NB4 (cell line): ENCODE measurements around the gene UPK1B.

ENCODE experiments used
- DNase-seq: peaks from one replicate; pipeline ENCODE4 v3.0.0; 2010; ENCODE audit warnings: low read depth
- H3K4me3 ChIP-seq: one replicate; pipeline ENCODE4 v1.5.1; 2011; ENCODE audit warnings: mild to moderate bottlenecking, low read depth, low read length, moderate library complexity
- CTCF ChIP-seq: IDR thresholded peaks from one replicate; pipeline ENCODE4 v1.5.1; 2012; ENCODE audit warnings: low read depth, low read length
- MAX ChIP-seq: IDR thresholded peaks from 2 replicates; pipeline ENCODE4 v1.6.1; 2011; ENCODE audit warnings: low read depth, low read length
- MYC ChIP-seq: IDR thresholded peaks from 2 replicates; pipeline ENCODE4 v1.6.1; 2011; ENCODE audit warnings: low read depth, low read length
- POLR2A ChIP-seq: IDR thresholded peaks from 2 replicates; pipeline ENCODE4 v1.6.1; 2011; ENCODE audit warnings: mild to moderate bottlenecking; ENCODE audit not compliant: insufficient read length; ENCODE audit errors: extremely low read depth

The UPK1B gene

GRCh38 chr3:119187266-119187665 lies 13.9 kb downstream of the UPK1B start:
- no peak overlapping the region for H3K4me3 ChIP-seq
- DNase-seq: no peak
- TF ChIP-seq MAX: no peak
- TF ChIP-seq POLR2A: no peak
- no peak for TF ChIP-seq CTCF
- no peak for TF ChIP-seq MYC

- TF ChIP-seq MYC: no peak
- TF ChIP-seq CTCF: no peak
- TF ChIP-seq MAX: no peak
- TF ChIP-seq POLR2A: no peak
- H3K4me3 ChIP-seq: no peak overlapping the region
- no peak for DNase-seq
These were observed 18.4 kb downstream of the UPK1B start for GRCh38 chr3:119191800-119192199.

GRCh38 chr3:119194237-119195150 lies 21.1 kb downstream of the UPK1B start:
- TF ChIP-seq POLR2A (no peak), MYC (no peak), CTCF (no peak), MAX (no peak)
- no peak for DNase-seq
- H3K4me3 ChIP-seq: no peak overlapping the region

- H3K4me3 ChIP-seq: no peak overlapping the region
- no peak for DNase-seq
- TF ChIP-seq MAX (no peak), MYC (no peak), POLR2A (no peak), CTCF (no peak)
These were observed 21.7 kb downstream of the UPK1B start for GRCh38 chr3:119195151-119195476.

GRCh38 chr3:119195911-119196310 lies 22.5 kb downstream of the UPK1B start:
- H3K4me3 ChIP-seq: no peak overlapping the region
- no peak for TF ChIP-seq CTCF
- TF ChIP-seq MYC: no peak
- TF ChIP-seq MAX: no peak
- TF ChIP-seq POLR2A: no peak
- DNase-seq: no peak
